ENCODE measurements around the gene UQCR11. TPM values are rescaled to one million over a fixed set of nuclear protein-coding genes. Genes with fewer than 3 reads are reported as not detected.
A peak's percentile ranks its signal among the peaks of the same experiment; 100 is the strongest.

UQCR11 gene
- total and polyA plus RNA-seq, 9 donors, result 95.4 to 211 (median 126) TPM

GRCh38 chr19:1580382-1580781 lies 24.9 kb downstream of the UQCR11 start:
- Histone ChIP-seq H3K27ac (ENCODE audit: low read length) (no peak overlapping the region), H3K36me3 (ENCODE audit: control insufficient read depth, insufficient read depth, low read length) (peaks cover 83% of the 10 kb centered on the region), H3K4me3 (ENCODE audit: low read length) (no peak overlapping the region), H3K27me3 (ENCODE audit: control insufficient read depth, insufficient read depth, low read length) (no peaks in the 10 kb centered on the region), H3K9me3 (replicated peaks; ENCODE audit: control insufficient read depth, low read depth, low read length) (no peaks in the 10 kb centered on the region), H3K4me1 (ENCODE audit: control insufficient read depth, insufficient read depth, low read length) (peaks cover 5% of the 10 kb centered on the region)
- WGBS (ENCODE audit: insufficient coverage), result 82% methylated on average over 20 of the region's 20 CpGs
- no peak for DNase-seq

DNA sequence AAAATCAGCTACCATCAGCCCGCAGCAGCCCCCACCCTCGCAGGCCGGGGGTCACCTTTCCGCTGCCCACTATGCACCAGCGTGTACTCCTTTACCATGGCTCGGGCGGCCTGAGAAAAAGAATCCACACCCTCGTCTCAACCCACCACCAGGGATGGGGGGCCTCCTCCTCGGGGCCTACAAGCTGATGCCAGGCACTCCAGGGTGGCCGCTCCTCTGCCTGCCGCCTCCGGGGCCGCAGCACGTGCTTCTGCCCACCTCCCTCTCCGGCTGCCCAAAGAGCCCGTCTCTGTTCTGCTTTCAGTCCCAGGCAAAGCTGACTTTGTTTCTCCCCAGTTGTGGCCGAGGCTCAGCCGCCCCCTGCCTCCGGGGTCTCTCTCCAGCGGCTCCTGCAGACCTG lies 26.0 kb downstream of the UQCR11 start:
- 91% methylated on average over 13 of the region's 20 CpGs for WGBS (ENCODE audit: insufficient coverage)
- Histone ChIP-seq H3K27ac (ENCODE audit: low read length) (no peak overlapping the region), H3K4me1 (ENCODE audit: control insufficient read depth, insufficient read depth, low read length) (peaks cover 5% of the 10 kb centered on the region), H3K9me3 (replicated peaks; ENCODE audit: control insufficient read depth, low read depth, low read length) (no peaks in the 10 kb centered on the region), H3K4me3 (ENCODE audit: low read length) (no peak overlapping the region), H3K36me3 (ENCODE audit: control insufficient read depth, insufficient read depth, low read length) (peaks cover 77% of the 10 kb centered on the region), H3K27me3 (ENCODE audit: control insufficient read depth, insufficient read depth, low read length) (no peaks in the 10 kb centered on the region)
- no peak for DNase-seq

GRCh38 chr19:1577929-1578618 lies 27.2 kb downstream of the UQCR11 start:
- DNase-seq, result no peak
- Histone ChIP-seq H3K4me3 (ENCODE audit: low read length) (no peak overlapping the region), H3K36me3 (ENCODE audit: control insufficient read depth, insufficient read depth, low read length) (peaks cover 66% of the 10 kb centered on the region), H3K4me1 (ENCODE audit: control insufficient read depth, insufficient read depth, low read length) (peaks cover 5% of the 10 kb centered on the region), H3K9me3 (replicated peaks; ENCODE audit: control insufficient read depth, low read depth, low read length) (no peaks in the 10 kb centered on the region), H3K27me3 (ENCODE audit: control insufficient read depth, insufficient read depth, low read length) (no peaks in the 10 kb centered on the region), H3K27ac (ENCODE audit: low read length) (peak overlapping the region; percentile 7)
- WGBS (ENCODE audit: insufficient coverage), result 82% methylated on average over 49 of the region's 49 CpGs

DNA sequence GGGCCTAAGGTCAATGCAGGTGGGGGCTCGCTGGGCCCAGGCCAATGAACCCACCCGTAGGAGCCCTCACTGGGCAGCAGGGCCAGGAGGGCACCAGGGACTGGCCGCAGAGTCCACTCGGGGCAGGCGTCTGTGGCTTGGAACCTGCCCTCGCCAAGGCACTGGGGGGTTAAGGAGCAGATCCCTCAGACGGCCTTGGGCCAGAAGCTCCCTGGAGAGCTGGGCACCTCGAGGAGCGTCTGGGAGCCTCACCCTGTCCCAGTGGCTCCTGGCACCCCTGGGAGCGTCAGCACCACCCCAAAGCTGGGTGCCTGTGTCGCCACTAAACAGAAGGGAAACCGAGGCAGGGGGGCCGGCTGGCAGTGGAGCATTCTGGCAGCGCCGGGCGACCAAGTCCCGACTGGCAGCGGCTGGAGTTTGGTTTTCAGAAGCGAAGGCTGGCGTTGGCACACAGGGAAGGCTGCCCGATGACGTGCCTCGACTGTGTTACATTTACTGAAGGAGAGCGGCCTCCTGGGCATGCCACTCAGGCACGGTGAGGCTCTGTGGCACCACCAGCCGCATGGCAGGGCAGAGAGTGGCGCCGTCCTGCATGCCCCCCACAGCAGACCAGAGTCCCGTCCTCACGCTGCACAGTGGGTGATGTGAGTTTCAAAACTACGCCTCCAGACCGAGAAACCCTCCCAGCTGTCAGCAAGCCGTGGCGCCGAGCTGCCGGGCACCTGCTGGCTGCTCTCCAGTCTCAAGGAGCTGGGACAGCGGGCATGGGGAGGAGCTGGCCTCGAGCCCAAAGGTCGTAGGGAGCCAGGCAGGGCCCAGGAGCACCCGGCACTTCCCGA lies 28.0 kb downstream of the UQCR11 start:
- no peaks in the 10 kb centered on the region for H3K27me3 ChIP-seq (ENCODE audit: control insufficient read depth, insufficient read depth, low read length)
- no peak for DNase-seq
- H3K36me3 ChIP-seq (ENCODE audit: control insufficient read depth, insufficient read depth, low read length), result peaks cover 60% of the 10 kb centered on the region
- 81% methylated on average over 37 of the region's 41 CpGs for WGBS (ENCODE audit: insufficient coverage)
- no peaks in the 10 kb centered on the region for H3K9me3 ChIP-seq (replicated peaks; ENCODE audit: control insufficient read depth, low read depth, low read length)
- H3K27ac ChIP-seq (ENCODE audit: low read length), result peak overlapping the region; percentile 7
- H3K4me3 ChIP-seq (ENCODE audit: low read length), result no peak overlapping the region
- peaks cover 5% of the 10 kb centered on the region for H3K4me1 ChIP-seq (ENCODE audit: control insufficient read depth, insufficient read depth, low read length)

GRCh38 chr19:1576242-1577089 lies 28.8 kb downstream of the UQCR11 start:
- H3K27me3 ChIP-seq (ENCODE audit: control insufficient read depth, insufficient read depth, low read length), result peaks cover 2% of the 10 kb centered on the region
- WGBS (ENCODE audit: insufficient coverage), result 87% methylated on average over 30 of the region's 30 CpGs
- no peak for DNase-seq
- no peak overlapping the region for H3K4me3 ChIP-seq (ENCODE audit: low read length)
- H3K36me3 ChIP-seq (ENCODE audit: control insufficient read depth, insufficient read depth, low read length), result peaks cover 54% of the 10 kb centered on the region
- H3K9me3 ChIP-seq (replicated peaks; ENCODE audit: control insufficient read depth, low read depth, low read length), result no peaks in the 10 kb centered on the region
- H3K27ac ChIP-seq (ENCODE audit: low read length), result no peak overlapping the region
- peaks cover 5% of the 10 kb centered on the region for H3K4me1 ChIP-seq (ENCODE audit: control insufficient read depth, insufficient read depth, low read length)

GRCh38 chr19:1575323-1576241 lies 29.7 kb downstream of the UQCR11 start:
- Histone ChIP-seq H3K27ac (ENCODE audit: low read length) (no peak overlapping the region), H3K27me3 (ENCODE audit: control insufficient read depth, insufficient read depth, low read length) (peaks cover 2% of the 10 kb centered on the region), H3K4me3 (ENCODE audit: low read length) (no peak overlapping the region), H3K4me1 (ENCODE audit: control insufficient read depth, insufficient read depth, low read length) (peaks cover 5% of the 10 kb centered on the region), H3K9me3 (replicated peaks; ENCODE audit: control insufficient read depth, low read depth, low read length) (no peaks in the 10 kb centered on the region), H3K36me3 (ENCODE audit: control insufficient read depth, insufficient read depth, low read length) (peaks cover 45% of the 10 kb centered on the region)
- WGBS (ENCODE audit: insufficient coverage), result 73% methylated on average over 20 of the region's 22 CpGs
- DNase-seq, result no peak

DNA sequence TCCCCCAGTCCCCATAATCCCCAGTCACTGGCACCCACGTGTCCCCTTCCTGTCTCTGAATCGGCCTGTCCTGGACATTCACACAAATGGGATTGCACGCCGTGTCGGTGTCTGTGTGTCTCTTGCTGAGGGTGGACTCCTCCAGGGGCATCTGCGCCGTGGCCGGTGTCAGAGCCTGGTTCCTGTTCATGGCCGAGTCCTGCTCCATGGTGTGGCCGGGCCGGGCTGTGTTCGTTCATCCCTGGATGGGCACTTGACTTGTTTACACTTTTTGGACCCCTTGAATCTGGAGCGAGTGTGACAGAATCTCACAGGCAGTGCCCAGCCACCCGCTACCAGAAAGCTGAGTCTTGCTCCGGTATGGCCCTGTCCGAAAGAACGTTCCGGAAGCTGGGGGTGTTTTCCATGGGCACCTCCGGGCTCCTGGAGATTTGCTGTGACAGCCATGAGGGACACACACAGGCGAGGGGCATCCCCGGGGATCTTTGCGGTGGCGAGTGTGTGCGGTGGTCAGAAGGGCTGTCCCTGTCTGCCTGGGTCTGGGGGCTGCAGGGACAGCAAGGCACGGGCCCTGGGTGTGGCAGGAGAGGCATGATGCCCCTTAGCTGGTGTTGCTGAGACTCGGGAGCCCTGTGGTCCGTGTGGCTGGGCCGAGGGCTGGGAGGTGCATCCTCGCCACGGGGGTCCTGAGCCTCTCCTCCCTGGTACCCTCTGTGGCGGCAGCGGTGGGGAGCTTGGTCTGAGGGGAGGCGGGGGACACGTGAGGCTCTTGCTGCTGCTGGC lies 30.7 kb downstream of the UQCR11 start:
- H3K9me3 ChIP-seq (replicated peaks; ENCODE audit: control insufficient read depth, low read depth, low read length), result no peaks in the 10 kb centered on the region
- H3K27me3 ChIP-seq (ENCODE audit: control insufficient read depth, insufficient read depth, low read length), result peaks cover 5% of the 10 kb centered on the region
- peaks cover 5% of the 10 kb centered on the region for H3K4me1 ChIP-seq (ENCODE audit: control insufficient read depth, insufficient read depth, low read length)
- no peak for DNase-seq
- 86% methylated on average over 29 of the region's 34 CpGs for WGBS (ENCODE audit: insufficient coverage)
- H3K36me3 ChIP-seq (ENCODE audit: control insufficient read depth, insufficient read depth, low read length), result peaks cover 34% of the 10 kb centered on the region
- no peak overlapping the region for H3K4me3 ChIP-seq (ENCODE audit: low read length)
- no peak overlapping the region for H3K27ac ChIP-seq (ENCODE audit: low read length)

DNA sequence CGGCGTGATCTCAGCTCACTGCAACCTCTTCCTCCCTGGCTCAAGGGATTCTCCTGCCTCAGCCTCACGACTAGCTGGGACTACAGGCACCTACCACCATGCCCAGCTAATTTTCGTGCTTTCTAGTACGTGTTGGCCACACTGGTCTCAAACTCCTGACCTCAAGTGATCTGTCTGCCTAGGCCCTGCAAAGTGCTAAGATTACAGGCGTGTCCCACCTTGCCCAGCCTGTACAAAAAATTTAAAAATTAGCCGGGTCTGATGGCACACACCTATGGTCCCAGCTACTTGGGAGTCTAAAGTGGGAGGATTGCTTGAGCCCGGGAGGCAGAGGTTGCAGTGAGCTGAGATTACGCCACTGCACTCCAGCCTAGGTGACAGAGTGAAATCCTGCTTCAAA lies 32.5 kb downstream of the UQCR11 start:
- no peak for DNase-seq
- Histone ChIP-seq H3K36me3 (ENCODE audit: control insufficient read depth, insufficient read depth, low read length) (peaks cover 19% of the 10 kb centered on the region), H3K27me3 (ENCODE audit: control insufficient read depth, insufficient read depth, low read length) (peaks cover 8% of the 10 kb centered on the region), H3K4me3 (ENCODE audit: low read length) (no peak overlapping the region), H3K27ac (ENCODE audit: low read length) (no peak overlapping the region), H3K4me1 (ENCODE audit: control insufficient read depth, insufficient read depth, low read length) (peaks cover 5% of the 10 kb centered on the region), H3K9me3 (replicated peaks; ENCODE audit: control insufficient read depth, low read depth, low read length) (no peaks in the 10 kb centered on the region)
- WGBS (ENCODE audit: insufficient coverage), result 89% methylated on average over 7 of the region's 9 CpGs

DNA sequence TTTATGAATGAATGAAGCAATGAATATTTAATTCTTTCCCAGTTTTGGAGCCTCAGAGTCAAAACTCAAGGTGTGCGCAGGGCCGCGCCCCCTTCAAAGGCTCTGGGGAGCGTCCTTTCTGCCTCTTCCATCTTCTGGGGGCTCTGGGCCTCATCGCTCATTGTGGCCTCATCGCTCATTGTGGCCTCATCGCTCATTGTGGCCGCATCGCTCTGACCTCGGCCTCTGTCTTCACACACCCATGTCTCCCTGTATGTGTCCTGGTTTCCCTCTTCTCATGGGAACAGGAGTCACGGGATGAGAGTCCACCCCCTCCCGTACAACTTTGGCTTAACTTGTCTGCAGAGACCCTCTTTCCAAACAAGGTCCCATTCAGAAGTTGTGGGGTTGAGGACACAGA lies 33.9 kb downstream of the UQCR11 start:
- no peak for DNase-seq
- H3K27ac ChIP-seq (ENCODE audit: low read length), result no peak overlapping the region
- peaks cover 5% of the 10 kb centered on the region for H3K4me1 ChIP-seq (ENCODE audit: control insufficient read depth, insufficient read depth, low read length)
- no peaks in the 10 kb centered on the region for H3K9me3 ChIP-seq (replicated peaks; ENCODE audit: control insufficient read depth, low read depth, low read length)
- no peak overlapping the region for H3K4me3 ChIP-seq (ENCODE audit: low read length)
- WGBS (ENCODE audit: insufficient coverage), result 89% methylated on average over 10 of the region's 12 CpGs
- peaks cover 8% of the 10 kb centered on the region for H3K27me3 ChIP-seq (ENCODE audit: control insufficient read depth, insufficient read depth, low read length)
- H3K36me3 ChIP-seq (ENCODE audit: control insufficient read depth, insufficient read depth, low read length), result peaks cover 4% of the 10 kb centered on the region
